Measurements from ENCODE around the gene ST3GAL2.

The ST3GAL2 gene

GRCh38 chr16:70444249-70445063, 5.6 kb upstream of the ST3GAL2 start:
- DNase-seq, result no peak
- intact Hi-C loops (cut with DNase I), result no loop called here

DNA sequence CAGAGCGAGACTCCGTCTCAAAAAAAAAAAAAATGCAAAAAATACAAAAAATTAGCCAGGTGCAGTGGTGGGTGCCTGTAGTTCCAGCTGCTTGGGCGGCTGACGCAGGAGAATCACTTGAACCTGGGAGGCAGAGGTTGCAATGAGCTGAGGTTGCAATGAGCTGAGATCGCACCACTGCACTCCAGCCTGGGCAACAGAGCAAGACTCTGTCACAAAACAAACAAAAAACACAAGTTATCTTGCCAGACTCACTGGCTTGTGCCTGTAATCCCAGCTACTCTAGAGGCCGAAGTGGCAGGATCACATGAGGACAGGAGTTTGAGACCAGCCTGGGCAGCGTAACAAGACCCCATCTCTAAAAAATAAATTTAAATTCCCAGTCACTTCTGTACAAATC, 3.4 kb upstream of the ST3GAL2 start:
- intact Hi-C loops (cut with DNase I), result no loop called here
- no peak for DNase-seq

- intact Hi-C loops (cut with DNase I), result no loop called here
- DNase-seq, result no peak
These were observed 2.6 kb upstream of the ST3GAL2 start for GRCh38 chr16:70441406-70441990.

DNA sequence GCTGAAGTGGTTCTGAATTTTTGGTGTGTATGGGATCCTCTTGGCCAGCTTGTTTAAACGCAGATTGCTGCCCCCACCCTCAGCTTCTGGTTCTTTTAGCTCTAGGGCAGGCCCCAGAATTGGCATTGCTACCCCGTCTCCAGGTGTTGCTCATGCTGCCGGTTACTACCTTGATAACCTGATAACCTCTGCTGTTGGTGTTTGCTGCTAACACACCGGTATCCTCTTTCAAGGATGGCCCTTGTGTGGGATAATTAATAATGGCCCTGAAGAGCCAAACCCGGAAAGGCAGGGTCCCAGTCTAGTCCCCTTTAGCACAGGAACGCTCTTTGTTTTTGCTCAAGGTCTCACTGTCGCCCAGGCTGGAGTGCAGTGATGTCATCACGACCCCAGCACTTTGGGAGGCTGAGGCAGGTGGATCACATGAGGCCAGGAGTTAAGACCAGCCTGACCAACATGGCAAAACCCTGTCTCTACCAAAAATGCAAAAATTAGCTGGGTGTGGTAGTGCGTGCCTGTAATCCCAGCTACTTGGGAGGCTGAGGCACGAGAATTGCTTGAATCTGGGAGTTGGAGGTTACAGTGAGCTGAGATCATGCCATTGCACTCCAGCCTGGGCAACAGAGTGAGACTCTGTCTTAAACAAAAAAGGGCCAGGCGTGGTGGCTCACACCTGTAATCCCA, 1.3 kb upstream of the ST3GAL2 start:
- DNase-seq, result no peak
- intact Hi-C loops (cut with DNase I), result no loop called here

DNA sequence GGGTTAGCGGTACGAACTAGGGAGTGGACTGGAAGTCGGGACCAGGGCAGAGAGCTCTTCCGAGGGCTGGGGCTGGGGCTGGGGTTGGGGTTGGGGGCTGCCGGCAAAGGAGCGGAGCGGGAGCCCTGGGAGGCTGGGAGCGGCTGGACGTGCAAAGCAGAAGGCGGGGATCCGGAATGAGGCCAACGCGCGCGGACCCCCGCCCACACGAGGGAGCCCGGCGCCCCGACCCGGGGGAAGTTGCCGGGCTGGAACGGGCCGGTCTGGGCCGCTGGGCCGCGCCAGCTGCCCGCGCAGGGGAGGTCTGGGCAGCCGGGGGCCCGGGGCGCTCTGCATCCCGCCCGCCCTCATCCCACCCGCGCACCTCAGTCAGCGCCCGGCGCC, 323 bp downstream of the ST3GAL2 start:
- intact Hi-C loops (cut with DNase I), result loop anchor here (10.0 kb wide), 1 partner anchor 86 kb away; the partner anchor contains the start of genes COG4 and SF3B3
- peak in 13 of 42 donors; percentile 18 to 58 (median 34) for DNase-seq

- DNase-seq, result peak in 35 of 42 donors; percentile 21 to 85 (median 58)
- intact Hi-C loops (cut with DNase I), result loop anchor here (10.0 kb wide), 1 partner anchor 87 kb away; the partner anchor contains the start of genes COG4 and SF3B3
These were observed 1.0 kb downstream of the ST3GAL2 start for GRCh38 chr16:70437582-70438557.

GRCh38 chr16:70437017-70437581, 1.8 kb downstream of the ST3GAL2 start:
- intact Hi-C loops (cut with DNase I), result loop anchor here (10.0 kb wide), 1 partner anchor 88 kb away; the partner anchor contains the start of genes COG4 and SF3B3
- DNase-seq, result no peak

DNA sequence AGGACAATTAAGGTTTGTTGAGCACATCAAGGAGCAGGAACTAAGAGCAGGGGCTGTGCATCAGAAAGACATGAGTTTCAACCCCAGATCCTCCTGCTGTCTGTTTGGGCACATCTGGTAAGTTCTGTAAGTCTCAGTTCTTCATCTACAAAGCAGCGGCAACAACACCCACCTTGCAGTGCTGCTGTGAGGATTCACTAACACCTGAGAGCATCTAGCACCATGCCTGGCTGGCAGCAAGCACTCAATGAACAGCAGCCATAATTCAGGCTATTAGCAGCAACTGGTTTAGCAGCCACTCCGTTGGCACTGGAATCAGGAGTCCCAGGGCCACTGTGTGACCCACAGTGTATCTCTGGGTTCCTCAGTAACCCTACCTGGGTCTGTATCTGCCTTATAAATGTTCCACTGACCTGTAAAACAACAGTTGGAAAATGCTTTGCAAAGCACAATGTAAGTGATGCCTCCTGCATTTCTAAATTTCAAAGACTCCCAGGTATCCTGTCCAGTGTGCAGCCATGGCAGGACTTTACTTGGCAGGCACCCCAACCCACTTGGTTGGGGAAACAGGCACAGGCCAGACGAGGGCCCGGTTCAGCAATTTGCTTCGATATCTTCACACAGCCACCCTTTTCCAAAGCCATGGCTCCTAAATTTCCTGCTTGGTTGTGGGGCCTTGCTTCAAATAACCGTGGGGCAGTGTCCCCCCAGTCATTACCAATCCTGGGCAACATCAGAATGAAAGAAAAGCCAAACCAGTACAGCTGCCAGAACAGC, 4.2 kb downstream of the ST3GAL2 start:
- DNase-seq, result peak in 4 of 42 donors; percentile 25 to 60 (median 46)
- intact Hi-C loops (cut with DNase I), result loop anchor here (5.0 to 10.0 kb wide), 2 partner anchors 52 to 90 kb away; partner anchors contain the start of genes COG4 and SF3B3

- intact Hi-C loops (cut with DNase I), result loop anchor here (5.0 to 10.0 kb wide), 2 partner anchors 51 to 91 kb away; partner anchors contain the start of genes COG4 and SF3B3
- DNase-seq, result no peak
These were observed 5.3 kb downstream of the ST3GAL2 start for GRCh38 chr16:70433458-70434103.

DNA sequence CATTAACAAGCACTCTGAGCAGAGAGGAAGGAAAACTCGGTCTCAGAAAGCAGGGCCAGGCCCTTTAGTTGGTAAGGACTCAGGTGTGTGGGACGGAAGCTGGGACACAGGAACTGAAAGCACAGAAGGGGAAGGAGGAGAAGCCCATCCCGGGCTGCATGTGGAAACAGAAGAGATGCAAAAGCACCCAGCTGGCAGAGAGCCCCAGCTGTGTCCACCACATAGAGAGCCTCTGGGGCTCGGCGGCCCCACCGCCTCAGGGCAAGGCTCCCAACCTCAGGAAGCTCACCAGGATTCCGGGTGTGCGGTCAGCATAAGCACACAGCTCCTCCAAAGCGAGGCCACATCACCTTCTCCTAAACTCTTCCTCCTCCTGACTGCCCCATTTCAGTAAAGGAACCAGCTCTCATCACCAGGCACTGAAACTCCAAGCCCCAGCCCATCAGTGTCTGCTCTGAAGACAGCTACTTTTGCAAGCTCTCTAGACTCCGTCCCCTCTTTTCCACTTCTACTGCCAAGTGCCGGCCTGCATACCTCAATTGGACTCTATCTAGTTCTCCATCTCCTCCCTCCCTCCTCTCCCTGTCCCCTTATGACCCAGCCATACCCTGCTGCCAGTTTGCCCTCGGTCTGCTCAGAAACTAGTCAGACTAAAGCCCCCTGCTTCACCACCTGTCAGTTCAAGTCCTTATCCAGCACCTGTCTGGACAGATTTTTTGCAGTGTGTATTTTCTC, 6.0 kb downstream of the ST3GAL2 start:
- no peak for DNase-seq
- intact Hi-C loops (cut with DNase I), result loop anchor here (5.0 to 10.0 kb wide), 2 partner anchors 51 to 92 kb away; partner anchors contain the start of genes COG4 and SF3B3

DNA sequence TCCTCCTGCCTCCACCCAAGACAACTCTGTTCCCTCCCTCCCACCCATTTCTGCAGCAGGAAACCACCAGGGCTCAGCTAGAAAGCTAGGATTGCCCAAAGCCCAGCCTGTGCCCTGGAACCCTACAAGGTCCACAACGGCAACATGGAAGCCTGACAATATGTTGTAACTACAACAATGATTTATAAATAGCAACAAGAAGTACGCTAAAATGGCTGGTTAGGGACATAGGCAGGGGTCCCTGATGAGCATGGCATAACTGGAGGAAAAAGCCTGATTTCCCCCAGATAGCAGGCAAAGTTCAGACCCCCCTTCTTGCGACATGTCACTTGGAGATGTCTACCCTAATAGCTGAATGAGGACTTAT, 6.6 kb downstream of the ST3GAL2 start:
- DNase-seq, result no peak
- intact Hi-C loops (cut with DNase I), result loop anchor here (5.0 to 10.0 kb wide), 2 partner anchors 50 to 92 kb away; partner anchors contain the start of genes COG4 and SF3B3

DNA sequence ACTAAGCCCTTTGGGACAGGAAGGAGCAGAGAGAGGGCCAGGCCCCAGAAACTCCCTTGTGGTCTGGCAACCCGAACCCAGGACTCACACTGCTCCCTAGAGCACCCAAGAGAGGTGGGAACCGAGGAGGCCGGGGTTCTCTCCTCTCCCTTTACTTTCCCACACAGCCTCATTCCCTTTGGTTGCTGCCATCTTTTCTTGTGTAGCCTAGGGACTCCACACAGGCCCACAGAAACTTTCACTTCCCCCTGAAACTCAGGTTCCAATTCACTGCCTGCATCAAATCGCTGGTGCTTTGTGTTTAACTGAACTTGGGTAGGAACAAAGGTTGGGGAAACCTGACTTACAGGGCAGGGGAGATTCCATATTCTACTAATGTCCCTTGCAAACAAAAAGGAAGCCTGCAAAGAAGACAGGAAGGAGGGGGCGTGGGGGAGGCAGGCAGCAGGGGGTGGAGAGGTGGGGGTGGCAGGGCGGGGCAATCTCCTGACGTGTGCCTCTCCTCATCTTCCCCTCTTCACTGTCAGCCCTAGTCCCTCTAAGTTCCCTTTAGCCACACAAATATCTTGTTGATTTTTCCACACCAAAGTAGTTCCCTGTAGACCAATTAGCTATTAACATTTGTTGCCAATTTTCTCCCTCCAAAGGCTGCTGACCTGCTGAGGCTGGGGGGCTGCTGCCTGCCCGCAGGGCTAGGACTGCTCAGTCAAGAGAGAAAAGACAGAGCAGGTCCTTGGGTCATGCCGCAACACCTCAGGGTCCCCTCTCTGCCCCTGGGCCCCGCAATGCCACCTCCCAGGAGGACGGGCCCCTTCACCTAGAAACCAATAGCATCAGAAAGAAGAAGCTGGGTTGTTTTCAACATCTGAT, 8.0 kb downstream of the ST3GAL2 start:
- DNase-seq, result peak in 5 of 42 donors; percentile 23 to 56 (median 37)
- intact Hi-C loops (cut with DNase I), result loop anchor here (5.0 to 10.0 kb wide), 2 partner anchors 49 to 94 kb away; partner anchors contain the start of genes COG4 and SF3B3

- no peak for DNase-seq
- intact Hi-C loops (cut with DNase I), result loop anchor here (5.0 to 10.0 kb wide), 2 partner anchors 48 to 95 kb away; partner anchors contain the start of genes COG4 and SF3B3
These were observed 8.8 kb downstream of the ST3GAL2 start for GRCh38 chr16:70429888-70430666.

Data from head of caudate nucleus (tissue), 42 donors.